Hematopoietic multipotent progenitor cell treated with erythropoietin and hydrocortisone succinate and interleukin-3 and kit ligand, for 17 days (in vitro differentiated cells): ENCODE results near the gene CYP26A1.

Source experiments
- DNase-seq: peaks from one replicate; pipeline ENCODE4 v3.0.0-alpha.2; 2015; ENCODE audit warnings: low spot score

Gene CYP26A1

DNA sequence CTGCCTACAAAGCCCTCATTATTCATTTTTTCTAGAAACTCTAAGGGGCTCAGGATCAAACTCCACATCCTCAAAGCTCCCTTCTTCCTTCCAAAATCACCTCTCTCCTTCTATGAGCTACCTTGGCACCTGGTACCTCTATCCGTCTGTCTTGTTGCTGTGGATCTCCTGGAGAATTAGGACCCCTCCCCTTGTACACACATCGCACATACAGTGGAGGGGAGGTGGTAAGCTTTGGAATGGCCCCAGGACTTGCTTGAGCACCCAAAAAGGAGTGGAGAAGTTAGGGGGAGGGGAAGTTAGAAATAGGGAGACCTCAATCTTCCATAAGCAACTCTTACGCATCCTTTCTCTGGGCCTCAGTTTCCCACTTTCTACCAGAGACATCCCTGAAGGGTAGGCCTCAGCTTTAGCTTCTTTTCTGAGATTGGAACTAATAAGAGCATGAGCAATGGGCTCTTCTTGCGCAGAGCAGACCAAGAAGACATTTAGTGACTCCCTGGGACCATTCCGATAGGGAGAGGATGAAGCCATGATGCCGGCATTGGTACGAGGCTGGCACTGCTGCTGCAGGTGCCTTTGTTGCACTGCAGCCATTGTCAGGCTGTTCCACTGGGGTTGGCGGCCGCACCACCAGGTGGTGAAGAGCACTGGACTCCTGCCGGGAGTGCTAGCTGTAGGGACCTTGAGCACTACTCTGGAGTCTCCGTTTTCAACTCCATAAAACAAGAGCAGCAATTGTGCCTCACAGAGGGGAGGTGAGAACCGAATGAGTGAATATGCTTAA lies 8.6 kb upstream of the CYP26A1 start:
- no peak for DNase-seq

DNA sequence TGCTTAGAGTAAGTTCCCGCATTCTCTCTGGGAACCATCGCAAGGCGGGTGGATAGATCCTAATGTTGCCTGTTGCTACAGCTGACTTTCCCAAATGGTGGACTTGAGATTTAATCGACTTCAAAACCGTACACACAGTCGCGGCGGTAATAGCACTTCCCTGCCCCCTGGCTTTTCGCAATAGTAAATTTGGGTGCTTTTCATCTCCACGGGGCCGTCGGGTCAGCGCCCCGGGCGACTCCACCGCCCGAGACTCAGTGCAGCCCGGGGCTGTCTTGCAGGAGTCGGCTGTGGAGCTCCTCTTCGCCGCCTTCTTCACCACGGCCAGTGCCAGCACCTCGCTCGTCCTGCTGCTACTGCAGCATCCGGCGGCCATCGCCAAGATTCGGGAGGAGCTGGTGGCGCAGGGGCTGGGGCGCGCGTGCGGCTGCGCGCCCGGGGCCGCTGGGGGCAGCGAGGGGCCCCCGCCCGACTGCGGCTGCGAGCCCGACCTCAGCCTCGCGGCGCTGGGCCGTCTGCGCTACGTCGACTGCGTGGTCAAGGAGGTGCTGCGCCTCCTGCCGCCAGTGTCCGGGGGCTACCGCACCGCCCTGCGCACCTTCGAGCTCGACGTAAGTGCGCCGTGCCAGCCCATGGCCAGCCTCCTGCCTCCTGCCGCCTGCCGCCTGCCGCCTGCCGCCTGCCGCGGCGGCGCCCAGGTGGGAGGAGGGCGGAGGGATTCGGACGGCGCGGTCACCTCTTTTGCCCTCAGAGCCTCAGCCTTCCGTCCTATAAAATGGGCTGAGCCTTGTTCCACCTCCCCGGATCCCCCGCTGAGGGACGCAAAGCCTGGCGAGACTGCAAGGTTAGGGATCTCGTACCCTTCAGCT lies 7.8 kb upstream of the CYP26A1 start:
- no peak for DNase-seq

DNA sequence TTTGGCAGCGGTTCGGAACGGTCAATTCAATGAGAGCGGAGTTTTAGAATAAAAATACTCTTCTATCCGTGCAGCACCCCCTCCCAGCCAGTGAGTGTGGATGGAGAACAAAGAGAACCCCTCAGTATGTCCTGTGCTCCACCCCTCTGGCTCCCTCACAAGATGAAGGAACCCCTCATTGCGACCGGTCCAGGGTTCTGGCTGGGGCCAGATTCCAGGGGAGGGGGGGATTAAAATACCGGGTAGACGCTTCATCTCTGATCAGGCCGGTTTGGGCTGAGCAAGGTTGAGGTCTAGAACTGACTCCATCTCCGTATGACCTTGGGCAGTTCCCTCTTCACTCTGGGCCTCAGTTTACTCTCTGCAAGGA lies 7.2 kb upstream of the CYP26A1 start:
- DNase-seq, result no peak

DNA sequence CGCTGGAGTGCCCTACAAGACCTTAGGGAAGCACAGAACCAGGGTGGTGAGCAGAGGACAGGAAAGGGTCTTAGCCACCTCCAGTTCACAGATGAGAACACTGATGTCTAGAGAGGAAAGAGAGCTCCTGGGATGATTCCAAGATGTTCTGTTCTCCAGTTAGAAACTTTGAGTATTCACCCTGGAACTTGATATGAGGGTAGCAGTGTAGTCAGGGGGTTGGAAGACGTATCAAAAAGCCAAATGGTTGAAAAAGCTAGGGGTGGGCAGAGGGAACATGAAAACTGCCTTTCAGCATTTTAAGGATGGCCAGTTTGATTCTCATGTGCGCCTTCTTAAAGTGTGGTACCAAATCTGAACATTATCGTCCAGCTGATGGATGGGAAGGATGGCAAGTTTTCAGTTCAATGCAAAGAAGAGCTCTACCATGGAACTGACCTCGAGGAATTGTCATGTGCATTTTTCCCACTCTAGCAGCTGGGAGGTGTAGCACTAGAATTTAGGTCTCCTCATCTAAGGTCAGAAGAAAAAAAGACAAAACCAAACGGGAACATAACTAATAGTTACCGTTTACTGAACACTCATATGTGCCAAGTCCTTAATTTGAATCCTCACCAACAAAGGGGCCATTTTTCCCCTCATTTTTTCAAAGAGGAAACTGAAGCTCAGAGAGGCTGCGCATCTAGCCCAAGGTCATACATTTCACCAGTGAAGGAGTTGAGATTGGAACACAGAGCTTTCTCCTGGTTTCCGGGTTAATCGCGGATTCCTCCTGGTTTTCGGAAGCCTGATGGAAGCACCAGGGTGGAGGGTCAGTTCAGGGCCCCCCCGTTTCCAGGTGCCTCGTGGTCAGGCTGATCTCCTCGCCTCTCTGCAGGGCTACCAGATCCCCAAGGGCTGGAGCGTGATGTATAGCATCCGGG lies 6.0 kb upstream of the CYP26A1 start:
- DNase-seq, result no peak

DNA sequence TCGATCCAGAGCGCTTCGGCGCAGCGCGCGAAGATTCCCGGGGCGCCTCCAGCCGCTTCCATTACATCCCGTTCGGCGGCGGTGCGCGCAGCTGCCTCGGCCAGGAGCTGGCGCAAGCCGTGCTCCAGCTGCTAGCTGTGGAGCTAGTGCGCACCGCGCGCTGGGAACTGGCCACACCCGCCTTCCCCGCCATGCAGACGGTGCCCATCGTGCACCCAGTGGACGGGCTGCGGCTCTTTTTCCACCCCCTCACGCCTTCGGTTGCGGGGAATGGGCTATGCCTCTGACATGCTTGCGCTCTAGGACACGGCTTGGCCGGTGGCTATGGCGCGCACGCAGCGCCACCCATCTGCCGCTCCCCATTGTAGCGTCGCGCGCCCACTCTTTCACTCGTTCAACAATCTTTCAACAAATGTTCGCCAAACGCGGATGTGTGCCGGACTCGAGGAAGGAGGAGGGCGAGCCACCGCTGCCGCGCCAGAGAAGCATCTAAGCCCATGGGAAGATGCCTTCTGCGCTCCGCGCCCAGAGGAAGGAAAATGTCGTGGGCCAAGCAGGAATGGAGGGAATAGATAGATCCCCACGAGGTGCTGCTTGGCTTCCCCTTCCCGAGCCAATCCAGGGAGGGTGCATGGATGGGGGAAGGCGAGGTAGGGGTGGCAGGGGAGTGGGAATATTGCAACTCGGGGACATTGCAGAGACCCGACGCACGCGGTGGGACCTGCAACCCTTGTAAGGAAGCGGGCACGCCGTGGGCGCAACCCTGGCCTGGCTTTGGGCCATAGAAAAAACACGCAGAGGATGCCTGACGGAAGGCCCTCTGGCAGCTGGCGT lies 5.1 kb upstream of the CYP26A1 start:
- DNase-seq, result no peak

DNA sequence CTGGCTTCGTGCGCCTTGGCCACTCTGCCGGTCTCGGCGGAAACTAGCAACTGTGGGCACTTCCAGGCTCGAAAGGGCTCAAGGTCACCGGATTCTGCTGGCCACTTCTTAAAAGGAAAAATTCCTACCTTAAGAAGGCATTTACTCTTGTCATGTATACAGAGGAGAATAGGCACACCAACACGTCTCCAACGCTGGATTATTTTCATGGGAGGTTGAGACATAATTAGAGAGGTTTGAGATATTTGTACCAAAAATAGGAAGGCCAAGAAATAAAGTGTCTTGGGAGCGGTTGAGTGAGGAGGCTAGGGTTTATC lies 4.5 kb upstream of the CYP26A1 start:
- no peak for DNase-seq

DNA sequence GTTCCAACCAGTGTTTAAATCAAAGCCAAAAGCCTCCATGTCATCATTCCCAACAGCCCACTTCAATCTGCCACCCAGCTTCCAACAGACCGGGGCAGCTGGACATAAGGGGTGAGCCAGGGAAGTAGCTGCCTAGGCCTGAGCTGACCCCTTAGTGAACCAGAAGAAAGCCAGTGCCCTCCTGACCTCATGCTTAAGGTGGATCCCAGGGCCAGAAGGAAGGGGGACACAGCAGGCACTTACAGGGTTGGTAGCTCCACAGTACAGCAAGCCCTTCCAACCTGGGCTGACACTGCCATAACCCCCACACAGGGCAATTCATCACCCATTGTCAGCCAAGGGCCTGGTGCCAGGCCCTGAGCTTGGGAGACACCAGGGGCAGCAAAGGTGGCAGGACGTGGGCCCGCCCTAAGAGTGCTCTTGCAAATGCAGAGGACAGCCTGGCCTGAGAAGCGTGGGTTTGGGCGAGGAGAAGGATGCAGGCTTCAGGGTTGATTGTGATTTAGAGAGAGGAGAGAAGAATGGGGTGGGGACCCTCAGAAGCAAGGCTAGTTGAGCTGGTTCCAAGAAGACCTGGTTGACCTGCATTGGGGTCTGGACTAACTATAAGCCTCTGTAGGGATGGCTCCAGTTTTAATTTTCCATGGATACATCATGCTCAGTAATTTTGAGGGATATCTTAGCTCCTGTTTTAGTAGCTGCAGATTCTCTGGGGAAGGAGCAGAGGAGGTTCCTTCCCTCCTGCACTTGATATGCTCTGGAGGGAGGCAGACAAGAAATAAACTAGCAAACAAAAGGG lies 3.1 kb upstream of the CYP26A1 start:
- no peak for DNase-seq

DNA sequence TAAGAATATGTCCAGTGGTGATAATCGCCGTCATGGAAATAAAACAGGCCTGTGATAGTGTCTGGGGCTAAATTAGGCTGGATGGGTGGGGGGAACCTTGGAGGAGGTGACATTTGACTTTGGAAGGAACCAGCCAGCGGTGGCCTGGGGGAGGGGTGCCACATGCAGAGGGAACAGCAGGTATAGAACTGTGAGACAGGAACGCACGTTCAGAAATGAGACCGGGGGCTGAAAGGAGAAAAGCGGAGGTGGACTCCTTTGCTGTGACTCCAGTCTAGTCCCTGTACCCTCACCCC lies 2.6 kb upstream of the CYP26A1 start:
- no peak for DNase-seq

DNA sequence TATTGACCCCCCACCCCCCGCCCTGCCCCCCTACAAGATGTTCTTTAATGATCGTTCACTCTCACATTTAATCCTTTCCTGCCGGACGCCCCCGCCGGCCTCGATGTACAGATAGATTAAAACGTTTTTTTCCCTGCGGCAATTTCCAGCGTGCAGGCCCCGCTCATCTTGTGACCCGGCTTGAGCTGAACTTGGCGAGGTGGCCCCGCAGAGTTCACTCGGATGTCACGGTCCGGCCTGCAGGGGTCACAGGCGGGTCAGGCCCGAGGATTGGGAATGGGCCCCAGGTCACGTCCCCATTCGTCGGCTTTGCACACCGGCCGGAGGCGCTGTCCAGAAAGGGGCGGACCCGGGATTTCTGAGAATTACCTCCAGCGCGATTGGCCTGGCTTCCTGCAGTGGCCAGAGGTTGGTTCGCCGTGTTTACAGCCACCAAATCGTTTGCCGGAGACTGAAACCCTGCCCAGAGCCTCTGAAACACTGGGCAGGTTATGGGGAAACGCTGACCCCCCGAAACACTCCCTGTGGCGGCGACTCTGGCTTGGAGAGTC lies 1.9 kb upstream of the CYP26A1 start:
- DNase-seq, result no peak

DNA sequence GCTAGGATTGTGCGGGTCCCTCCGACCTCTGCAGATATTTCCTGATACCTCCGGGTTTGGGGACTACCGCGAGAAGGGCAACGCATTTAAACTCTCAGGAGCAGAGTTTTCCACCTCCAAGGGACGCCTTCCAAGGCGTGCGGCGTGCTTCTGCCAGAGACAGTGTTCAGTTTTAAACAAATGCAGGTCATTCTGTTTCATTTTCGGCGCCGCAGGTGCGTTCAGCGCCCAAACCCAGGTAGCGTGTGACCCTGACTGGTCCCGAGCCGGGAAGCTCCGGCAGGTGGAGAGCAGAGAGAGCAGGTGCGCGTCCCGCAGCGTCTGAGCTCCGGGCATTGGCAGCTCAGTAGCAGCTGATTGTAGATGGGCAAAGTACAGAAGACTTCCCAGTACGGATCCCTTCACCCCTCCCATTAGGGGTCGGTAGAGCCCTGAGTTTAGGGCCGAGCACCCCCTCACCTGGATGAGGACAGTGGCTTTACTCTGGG lies 1.4 kb upstream of the CYP26A1 start:
- DNase-seq, result no peak

DNA sequence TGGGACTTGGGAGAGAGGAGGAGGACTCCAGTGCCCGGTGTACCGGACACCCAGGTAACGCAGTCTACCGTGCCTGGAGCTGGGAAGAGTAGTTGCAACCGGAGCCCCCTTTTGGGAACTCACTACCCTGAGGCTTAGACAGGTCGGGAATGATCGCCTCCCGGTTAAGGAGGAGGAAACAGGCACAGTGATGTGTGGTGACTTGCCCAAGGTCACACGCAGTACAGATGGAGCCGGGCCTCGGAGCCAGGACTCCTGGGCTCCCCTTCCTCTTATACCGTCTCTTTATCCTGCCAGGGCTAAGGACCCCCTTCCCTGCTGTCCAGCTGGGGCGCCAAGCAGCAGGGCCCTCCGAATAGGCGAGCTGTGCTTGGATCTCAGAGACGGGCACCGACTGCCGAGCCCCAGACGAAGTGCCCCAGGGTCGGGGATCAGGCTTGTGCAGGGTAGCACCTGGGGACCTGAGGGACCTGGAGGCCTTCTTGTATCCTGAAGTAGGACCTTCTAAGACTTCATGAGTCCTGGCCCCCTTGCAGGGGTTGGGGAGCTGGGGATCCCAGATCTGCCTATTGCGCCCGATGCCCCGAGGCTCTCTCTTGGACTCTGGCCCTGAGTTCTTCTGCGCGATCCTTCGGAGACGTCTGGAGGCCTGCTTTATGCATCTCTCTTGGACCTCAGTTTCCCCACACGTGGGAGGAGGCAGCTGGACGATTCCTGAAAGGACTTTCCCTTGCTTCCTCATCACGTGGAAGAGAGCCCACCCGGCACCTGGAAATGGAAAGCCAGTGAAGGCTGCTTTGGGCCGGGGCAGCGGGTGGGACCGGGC lies 767 bp upstream of the CYP26A1 start:
- DNase-seq, result no peak

DNA sequence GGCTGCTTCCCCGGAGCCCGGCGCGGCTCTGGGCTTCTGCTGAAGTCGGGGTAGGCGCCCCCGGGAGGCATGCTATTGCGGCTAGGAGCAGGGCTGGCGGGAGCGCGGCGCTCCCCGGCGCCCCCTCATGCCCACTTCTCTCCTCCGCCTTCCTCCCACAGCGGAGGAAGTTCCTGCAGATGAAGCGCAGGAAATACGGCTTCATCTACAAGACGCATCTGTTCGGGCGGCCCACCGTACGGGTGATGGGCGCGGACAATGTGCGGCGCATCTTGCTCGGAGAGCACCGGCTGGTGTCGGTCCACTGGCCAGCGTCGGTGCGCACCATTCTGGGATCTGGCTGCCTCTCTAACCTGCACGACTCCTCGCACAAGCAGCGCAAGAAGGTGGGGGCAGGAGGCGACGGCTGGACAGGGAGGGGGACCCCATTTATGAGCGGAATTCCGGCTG lies 479 bp downstream of the CYP26A1 start:
- no peak for DNase-seq

DNA sequence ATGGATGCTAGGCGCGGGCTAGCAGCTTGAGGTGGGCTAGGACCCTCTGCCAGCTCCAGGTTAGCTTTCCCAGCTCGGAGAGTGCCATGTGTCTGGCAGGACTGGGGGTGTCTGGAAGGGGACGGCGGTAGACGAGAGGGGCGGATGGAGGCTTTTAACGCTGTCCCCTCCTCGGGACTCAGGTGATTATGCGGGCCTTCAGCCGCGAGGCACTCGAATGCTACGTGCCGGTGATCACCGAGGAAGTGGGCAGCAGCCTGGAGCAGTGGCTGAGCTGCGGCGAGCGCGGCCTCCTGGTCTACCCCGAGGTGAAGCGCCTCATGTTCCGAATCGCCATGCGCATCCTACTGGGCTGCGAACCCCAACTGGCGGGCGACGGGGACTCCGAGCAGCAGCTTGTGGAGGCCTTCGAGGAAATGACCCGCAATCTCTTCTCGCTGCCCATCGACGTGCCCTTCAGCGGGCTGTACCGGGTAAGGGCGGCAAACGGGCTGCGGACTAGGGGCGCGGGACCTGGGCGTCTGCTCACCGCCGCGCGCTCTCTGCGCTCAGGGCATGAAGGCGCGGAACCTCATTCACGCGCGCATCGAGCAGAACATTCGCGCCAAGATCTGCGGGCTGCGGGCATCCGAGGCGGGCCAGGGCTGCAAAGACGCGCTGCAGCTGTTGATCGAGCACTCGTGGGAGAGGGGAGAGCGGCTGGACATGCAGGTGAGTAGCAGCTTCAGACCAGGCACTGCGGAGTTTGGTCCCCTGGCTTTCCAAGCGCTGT lies 1.1 kb downstream of the CYP26A1 start:
- no peak for DNase-seq

DNA sequence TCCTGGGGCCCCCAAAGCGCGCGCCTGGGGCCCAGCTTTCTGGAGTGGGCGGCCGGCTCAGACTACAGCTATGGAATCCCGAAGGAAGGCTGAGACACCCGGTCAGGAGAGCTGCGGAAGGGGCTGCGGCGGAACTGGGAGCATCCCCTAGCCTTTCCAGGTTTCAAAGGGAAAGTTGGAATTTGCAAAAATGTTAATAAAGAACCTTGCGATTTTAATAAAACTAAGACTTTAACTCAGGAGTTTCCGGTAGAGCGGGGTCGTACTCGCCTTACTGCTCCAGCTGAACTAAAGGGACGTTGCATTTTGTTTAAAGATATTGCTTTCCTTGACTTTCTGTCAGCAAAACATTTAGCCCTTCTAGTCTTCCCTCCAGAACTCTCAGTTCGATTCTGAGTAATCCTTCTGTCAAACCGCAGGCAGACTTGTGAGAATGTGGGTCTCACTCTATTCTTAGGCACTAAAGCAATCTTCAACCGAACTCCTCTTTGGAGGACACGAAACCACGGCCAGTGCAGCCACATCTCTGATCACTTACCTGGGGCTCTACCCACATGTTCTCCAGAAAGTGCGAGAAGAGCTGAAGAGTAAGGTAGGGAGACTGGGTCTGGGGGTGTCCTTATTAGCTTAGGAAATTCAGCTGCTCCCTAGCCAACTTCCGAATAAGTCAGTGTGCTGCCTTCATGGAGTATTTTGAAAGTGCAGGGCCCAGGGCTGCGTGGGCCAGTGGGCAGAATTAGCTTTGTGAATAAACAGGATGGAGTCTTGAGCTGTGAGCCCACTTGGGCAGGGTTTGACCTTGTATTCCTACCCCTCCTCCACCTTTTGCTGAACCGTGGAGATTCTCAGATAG lies 1.9 kb downstream of the CYP26A1 start:
- no peak for DNase-seq

DNA sequence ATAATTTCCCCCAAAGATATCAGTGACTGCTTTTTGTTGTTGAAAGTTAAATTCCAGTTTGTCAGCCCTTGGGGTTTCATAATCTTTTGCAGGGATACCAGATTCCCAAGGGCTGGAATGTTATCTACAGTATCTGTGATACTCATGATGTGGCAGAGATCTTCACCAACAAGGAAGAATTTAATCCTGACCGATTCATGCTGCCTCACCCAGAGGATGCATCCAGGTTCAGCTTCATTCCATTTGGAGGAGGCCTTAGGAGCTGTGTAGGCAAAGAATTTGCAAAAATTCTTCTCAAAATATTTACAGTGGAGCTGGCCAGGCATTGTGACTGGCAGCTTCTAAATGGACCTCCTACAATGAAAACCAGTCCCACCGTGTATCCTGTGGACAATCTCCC lies 3.2 kb downstream of the CYP26A1 start:
- no peak for DNase-seq

DNA sequence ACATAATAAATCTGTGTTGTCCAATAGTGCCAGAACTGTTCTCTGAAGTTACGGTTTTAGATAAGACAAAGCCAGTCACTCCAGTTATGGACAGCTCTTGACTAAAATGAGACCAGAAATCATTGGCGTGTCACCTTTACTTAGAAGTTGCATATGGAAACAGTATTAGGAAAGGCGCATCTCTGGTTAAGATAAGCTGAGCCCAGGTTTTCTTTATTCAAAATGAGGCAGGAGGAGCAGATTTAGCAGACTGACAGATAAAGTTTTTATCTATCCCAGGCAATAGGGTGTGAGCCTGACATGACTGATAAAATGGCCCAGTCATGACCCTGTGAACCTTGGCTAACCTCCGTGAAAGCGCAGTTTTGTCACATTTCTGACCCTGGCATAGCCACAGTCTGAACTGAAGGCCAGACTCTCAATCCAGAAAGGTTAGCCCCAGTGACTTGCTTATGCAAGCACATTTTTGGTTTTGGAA lies 4.2 kb downstream of the CYP26A1 start:
- DNase-seq, result no peak

DNA sequence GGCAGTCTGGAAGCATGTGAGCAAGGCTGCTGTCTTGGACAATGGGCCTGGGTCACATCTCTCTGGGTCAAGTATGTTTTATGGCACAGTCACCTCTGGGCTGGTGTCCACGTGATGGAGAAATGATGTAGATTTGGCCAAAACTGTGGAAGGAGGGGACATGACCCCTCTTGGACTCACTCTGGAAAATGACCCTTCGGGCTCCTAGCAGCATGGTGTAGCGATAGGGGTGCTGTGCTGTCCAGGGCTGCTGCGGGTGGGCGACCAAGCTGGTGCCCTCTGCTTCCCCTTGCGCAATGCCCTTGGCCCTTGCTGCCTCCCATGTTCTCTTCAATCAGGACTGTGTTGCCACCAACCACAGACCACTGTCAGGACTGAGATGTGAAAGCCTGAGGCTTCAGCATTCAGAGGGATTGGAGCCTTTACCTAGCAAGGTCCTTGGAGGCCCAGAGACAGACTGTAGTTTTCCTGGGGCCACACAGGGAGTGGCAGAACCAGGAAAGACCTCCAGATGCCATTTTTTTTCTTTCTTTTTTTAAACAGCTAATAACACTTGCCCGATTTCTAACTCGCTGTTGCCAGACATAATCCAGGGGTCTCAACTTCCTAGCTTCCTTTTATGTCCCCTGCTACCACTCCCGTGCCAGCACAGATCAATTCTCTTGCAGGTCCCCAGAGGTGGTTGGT lies 6.1 kb downstream of the CYP26A1 start:
- no peak for DNase-seq
